Spleen (tissue), 7 donors: ENCODE results near the gene CCDC77.

ENCODE experiments used
- POLR2A ChIP-seq, 3 donors: fragments of 450-650 bp; IDR thresholded peaks; one replicate each; pipeline ENCODE4 v1.5.1; 2017; ENCODE audit warnings: antibody characterized with exemption in 3 of 3, mild to moderate bottlenecking in 1 of 3
- POLR2AphosphoS5 ChIP-seq, 3 donors: sonication (generic); formaldehyde crosslinking; IDR thresholded peaks; one replicate each; pipeline ENCODE4 v1.5.1; 2017; ENCODE audit warnings: antibody characterized with exemption in 3 of 3
- TF ChIP-seq, protein P1 (sequence below), 11 experiments: fragments of 200-600 bp in 7 of 11; fragments of 450-650 bp in 4 of 11; sonication (generic) in 4 of 11; IDR thresholded peaks in 8 of 11; conservative IDR thresholded peaks in 3 of 11; 1 replicate in 7 of 11; 2 replicates in 4 of 11; pipeline versions ENCODE4 v1.4.0 to v1.8.0; 2016 to 2021; ENCODE audit warnings: antibody characterized with exemption in 11 of 11, inconsistent platforms in 4 of 11, mild to moderate bottlenecking in 1 of 11
- donor health status: DM: no; HTN: no; CAD: no; lungs with moderate emphysema.
- donor health status: DM: no; HTN: no; CAD: no.
- donor health status: DM: no; HTN: no; CAD: no.

DNA sequence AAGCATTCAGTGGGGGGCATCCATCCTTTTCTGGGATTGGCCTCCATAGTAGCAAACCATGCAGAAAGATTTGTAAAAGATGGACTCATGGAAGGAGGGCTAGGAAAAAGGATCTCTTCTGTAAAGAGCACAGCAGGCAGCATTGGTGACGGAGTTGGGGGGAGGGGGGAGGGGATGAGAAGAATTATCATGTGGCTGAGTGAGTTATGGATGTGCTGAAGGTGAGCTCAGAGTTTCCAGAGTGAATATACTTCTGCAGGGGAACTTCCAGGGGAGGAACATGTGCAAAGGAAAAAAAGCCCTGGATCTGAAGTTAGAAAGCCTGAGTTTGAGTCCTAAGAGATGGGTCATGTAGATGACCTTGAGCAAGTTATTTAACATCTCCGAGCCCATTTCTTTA lies 54.4 kb downstream of the CCDC77 start:
- no peak for TF ChIP-seq POLR2AphosphoS5 (IDR thresholded peaks at IDR 0.05)
- TF ChIP-seq, protein P1, sequence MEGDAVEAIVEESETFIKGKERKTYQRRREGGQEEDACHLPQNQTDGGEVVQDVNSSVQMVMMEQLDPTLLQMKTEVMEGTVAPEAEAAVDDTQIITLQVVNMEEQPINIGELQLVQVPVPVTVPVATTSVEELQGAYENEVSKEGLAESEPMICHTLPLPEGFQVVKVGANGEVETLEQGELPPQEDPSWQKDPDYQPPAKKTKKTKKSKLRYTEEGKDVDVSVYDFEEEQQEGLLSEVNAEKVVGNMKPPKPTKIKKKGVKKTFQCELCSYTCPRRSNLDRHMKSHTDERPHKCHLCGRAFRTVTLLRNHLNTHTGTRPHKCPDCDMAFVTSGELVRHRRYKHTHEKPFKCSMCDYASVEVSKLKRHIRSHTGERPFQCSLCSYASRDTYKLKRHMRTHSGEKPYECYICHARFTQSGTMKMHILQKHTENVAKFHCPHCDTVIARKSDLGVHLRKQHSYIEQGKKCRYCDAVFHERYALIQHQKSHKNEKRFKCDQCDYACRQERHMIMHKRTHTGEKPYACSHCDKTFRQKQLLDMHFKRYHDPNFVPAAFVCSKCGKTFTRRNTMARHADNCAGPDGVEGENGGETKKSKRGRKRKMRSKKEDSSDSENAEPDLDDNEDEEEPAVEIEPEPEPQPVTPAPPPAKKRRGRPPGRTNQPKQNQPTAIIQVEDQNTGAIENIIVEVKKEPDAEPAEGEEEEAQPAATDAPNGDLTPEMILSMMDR (IDR thresholded peaks at IDR 0.05 in 8 of 11, conservative IDR thresholded peaks at IDR 0.05 in 3 of 11) = no peak
- no peak for TF ChIP-seq POLR2A (IDR thresholded peaks at IDR 0.05)
